GM21381 (cell line): ENCODE data around the gene LTBR.

Source experiments
- ATAC-seq: cut with Tn5 transposase; IDR thresholded peaks from one replicate; pipeline ENCODE4 v1.9.1; 2021; ENCODE audit warnings: mild to moderate bottlenecking, moderate library complexity; ENCODE audit not compliant: unreplicated experiment

The LTBR gene

DNA sequence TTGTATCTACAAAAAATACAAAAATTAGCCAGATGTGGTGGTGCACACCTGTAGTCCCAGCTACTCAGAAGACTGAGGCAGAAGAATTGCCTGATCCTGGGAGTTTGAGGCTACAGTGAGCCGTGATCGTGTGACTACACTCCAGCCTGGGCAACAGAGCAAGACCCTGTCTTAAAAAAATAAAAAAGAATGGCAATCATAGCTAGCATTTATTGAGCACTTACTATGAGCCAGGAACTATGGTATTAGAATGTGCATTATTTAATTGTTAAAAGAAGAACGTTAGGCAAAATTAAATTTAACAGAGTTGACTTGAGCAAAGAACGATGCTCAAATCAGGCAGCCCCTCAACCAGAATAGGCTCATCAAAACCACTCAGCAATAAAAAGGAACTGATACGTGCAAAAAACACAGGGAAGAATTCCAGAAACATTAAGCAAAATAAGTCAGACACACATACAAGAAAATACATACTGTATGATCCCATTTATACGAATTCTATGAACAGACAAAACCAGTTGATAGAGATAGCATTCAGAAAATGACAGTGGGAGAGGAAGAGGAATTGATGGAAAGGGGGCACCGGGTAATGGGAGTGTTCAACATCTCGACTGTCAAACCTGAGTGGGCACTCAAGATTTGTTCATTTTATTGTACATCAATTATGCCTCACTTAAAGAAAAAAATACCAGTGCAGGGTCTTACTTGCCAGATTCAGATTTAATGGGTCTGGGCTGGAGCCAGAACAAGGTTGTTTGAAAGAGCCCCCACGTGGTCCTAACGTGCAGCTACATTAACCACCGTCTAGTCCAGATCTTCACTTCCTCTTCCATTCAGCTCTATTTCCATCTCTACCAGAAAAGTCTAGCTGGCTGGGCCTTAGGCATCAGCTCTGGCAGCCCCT is 16.6 kb upstream of the LTBR start:
- no peak for ATAC-seq

- ATAC-seq: no peak
Measured at GRCh38 chr12:6367969-6368892, 15.7 kb upstream of the LTBR start.

DNA sequence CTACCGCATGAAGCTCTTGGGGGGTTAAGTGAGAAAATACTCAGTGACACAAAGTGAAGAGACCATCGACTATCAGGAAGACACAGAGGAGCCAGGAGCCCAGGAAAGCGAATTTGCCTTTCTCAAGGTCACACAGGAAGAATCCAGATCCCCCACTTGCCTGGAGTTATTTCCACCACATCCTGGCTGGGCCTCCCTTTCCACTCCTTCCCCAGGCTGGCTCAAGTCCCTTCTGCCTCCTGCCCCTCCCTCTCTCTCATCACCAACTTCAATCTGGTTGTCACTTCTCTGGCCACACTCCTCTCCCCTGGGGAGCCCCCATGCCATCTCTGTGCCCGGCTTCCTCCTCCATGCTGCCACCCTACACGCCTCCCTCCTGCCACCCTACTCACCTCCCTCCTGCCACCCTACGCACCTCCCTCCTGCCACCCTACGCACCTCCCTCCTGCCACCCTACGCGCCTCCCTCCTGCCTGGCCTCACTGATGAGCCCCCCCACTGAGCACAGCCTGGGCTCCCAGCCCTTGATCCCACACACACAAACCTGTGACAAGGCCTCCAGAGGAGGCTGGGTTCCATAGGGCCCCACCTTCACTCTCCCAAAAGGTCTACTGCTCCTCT is 14.9 kb upstream of the LTBR start:
- no peak for ATAC-seq

DNA sequence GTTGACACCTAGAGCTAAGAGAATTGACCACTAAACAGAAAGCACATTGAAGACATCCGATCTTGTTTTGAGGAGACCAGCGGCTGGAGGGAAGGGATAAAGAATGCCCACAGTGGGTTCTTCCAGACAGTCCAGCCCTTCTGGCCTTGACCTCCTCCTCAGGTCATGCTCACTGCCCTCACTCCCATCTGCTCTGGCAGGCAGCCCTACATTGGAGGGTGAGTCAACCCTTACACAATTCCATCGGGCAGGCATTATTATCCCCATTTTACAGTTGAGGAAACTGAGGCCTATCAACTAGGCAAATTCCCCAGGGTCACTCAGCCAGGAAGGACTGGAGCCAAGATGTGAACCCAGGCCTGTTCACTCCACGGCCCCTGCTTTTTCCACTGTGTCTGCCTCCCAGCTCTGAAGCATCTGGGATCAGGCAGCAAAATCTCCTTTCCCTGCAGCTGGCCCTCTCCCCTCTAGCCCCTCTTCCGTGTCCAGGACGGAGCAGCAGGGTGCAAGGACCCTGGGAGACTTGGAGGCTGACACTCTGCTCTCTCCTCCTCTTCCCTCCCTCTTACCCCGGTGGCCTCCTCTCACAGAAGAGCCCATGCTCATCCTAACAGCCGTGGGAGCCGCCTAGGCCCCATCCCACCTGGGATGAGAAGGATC is 13.9 kb upstream of the LTBR start:
- ATAC-seq: no peak

- ATAC-seq: no peak
Measured at GRCh38 chr12:6370576-6370935, 13.4 kb upstream of the LTBR start.

- ATAC-seq: no peak
Measured at GRCh38 chr12:6370994-6371754, 12.8 kb upstream of the LTBR start.

DNA sequence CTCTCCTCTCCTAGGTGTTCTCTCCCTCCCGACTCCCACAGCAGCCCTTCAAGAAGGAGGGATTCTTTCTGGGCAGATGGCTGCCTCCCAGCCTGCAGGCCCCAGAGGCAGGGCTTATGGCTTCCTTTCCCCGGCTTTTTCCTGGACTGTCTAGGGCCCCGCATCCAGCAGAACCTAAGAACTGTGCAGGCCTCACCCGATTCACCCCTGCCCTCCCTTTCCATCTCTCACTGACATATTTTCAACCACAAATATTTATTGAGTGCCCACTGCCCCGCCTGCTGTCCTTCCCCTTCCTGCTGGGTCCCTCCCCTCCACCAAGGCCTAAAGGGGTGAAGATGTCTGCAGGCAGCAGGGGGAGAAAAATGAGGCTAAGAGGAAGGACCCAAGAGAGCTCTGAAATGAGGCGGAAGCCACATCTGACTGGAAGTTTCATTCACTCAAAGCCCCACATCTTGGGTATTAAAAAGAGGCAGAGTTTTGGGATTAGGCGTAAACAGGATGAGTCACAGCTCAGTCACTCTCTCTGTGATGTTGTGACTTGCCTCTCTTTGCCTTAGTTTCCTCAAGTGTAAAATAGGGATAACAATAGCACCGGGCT is 11.5 kb upstream of the LTBR start:
- ATAC-seq: no peak

- no peak for ATAC-seq
Measured at GRCh38 chr12:6373022-6373787, 10.8 kb upstream of the LTBR start.

DNA sequence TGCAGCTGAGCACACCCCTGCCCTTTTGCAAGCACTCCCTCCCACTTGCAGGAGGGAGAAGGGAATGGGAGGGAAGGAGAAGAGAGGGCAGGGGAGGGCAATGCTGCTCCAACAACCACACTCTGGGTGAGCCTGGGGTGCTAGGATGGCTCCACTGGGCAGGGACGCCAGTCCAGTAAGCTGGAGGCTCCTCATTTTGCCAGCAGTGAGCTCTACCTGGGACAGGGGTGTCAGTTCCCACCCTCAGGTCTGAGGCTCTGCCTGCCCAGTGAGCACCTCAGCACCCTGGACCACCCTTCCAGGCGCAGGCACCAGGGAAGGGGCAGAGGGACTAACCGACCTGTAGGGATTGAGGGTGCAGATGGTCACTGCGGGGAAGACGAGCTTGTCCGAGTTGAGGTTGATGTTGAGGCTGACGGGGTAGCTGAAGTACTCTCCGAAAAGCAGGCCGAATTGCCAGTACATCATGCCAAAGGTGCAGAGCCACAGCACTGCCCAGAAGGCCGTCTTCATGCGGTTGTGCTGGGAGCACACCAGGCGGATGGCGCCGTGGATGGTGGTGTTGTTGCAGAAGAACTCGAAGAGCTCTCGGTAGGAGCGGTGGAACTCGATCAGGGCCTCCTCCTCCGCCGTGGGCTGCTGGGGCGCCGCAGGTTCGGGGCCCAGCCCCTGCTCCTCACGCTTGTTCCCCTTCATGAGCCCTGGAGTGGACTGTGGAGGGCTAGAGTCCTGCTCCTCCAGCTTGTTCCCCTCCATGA is 9.8 kb upstream of the LTBR start:
- ATAC-seq: no peak

GRCh38 chr12:6374786-6375160 is 9.2 kb upstream of the LTBR start:
- ATAC-seq: no peak

- no peak for ATAC-seq
Measured at GRCh38 chr12:6375269-6376078, 8.5 kb upstream of the LTBR start, which contains the start of gene SCNN1A. Gene SCNN1A (minus strand): TSS chr12:6375563. CDS start chr12:6374783, 780 bp downstream.

DNA sequence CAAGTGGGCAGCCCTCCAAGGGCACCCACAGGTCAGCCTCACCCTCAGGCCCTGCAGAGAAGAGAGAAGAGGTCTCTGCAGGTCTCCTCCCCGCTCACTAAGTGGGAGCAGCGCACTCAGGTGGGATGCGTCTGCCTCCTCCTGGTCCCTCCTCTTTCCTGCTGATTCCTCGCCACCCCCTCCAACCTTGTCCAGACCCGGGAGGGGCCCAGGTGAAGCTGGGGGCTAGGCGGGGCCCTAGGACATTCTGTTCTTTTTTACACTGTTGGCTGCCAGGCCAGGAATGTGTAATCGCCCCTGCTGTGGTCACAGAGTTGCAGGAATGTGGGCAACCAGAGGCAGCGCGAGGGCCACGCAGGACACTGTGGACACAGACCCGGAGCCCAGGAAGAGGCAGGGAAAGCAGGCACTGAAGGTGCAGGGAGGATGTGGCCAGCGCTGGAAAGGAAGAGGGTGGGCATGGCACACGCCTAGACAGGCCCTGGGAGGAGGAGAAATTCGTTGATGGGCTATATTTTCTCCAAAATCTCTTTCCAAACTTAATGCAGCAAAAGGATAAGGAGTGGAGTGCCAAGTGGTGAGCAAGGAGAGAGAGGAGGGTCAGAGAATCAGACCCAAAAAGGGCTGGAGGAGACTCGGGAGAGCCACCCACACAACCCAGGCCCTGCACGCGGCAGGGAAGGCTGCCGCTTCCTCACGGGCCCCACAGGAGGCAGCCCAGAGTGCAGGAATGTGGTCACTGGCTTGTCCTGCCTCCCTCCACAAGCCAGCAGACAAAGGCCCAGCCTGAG is 7.7 kb upstream of the LTBR start:
- no peak for ATAC-seq

DNA sequence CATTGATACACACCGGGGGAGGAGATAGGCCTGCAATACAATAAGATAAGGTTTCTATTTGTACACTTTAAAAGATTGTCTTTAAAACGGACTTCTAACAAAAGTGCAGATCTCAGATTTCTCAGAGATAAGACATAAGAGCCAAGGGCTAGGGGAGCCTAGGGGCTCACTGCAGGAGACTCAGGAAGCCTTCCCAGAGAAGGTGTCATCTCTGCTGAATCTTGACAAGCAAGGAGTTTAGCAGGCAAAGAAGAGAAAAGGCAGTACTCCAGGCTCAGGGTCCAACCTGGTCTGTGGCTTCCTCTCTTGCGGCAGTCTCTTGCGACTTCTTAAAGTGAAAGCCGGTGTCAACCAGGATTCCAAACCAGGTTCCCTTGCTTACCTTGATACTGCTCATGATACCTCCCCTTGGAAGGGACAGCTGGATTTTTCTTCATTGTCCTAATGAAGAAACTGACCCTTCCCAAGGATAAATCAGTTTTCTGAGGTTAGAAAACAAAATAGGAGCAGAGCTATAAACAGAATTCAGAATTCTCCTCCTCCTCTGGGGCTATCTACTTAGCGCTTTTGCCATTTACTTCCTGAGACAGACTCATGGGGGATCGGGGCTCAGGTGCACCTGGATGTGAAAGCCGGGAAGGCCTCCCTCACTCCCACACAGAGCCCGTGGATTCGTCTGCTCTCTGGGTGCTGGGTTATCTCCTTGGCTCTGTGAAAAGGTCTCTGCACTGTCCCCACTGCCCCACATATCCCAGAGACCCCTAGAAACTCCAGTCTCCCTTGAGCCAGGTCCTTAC is 6.9 kb upstream of the LTBR start:
- no peak for ATAC-seq

DNA sequence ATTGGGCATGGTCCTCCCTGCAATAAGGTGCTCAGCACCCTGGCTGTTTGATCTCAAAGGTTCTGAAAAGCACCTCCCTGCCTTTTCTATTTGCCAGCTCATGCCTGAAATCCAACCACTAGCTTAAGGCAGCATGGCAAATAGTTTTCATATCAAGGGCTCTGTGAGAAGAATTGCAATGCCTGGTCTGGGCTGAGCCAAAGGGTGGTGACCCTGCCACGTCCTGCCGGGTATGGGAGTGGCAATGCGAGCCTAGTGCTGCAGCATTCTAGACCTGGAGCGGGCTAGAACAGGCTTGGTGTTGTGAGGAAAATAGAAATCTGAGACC is 6.3 kb upstream of the LTBR start:
- ATAC-seq: no peak

- ATAC-seq: no peak
Measured at GRCh38 chr12:6378709-6379472, 5.1 kb upstream of the LTBR start.
